GM12874 (cell line): ENCODE measurements around the gene NWD2.

Experiments
- TF ChIP-seq, protein P1 (sequence below): IDR thresholded peaks from 2 replicates; pipeline ENCODE4 v1.5.1; 2011; ENCODE audit warnings: low read depth, mild to moderate bottlenecking, control low read depth, low read length, moderate library complexity; ENCODE audit not compliant: insufficient read depth

Gene NWD2

DNA sequence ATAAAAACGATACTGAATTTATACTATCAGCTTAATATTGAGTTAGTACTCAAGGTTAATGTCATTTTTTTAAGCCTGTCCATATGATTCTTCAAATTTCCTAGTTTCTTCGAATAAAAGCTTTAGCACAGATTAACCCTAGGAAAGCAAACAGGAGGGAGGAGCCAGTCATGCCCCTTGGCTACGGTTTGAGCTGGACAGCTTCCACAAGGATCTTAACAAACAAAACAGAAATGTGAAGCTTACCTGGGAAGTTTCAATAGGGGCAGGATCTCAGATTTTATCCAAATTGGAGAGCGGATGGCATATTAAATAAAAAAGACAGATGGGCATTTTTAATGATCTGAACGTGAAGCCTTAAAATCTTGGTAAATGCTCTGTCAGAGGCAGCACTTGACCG is 2.3 kb downstream of the NWD2 start:
- TF ChIP-seq, protein P1, sequence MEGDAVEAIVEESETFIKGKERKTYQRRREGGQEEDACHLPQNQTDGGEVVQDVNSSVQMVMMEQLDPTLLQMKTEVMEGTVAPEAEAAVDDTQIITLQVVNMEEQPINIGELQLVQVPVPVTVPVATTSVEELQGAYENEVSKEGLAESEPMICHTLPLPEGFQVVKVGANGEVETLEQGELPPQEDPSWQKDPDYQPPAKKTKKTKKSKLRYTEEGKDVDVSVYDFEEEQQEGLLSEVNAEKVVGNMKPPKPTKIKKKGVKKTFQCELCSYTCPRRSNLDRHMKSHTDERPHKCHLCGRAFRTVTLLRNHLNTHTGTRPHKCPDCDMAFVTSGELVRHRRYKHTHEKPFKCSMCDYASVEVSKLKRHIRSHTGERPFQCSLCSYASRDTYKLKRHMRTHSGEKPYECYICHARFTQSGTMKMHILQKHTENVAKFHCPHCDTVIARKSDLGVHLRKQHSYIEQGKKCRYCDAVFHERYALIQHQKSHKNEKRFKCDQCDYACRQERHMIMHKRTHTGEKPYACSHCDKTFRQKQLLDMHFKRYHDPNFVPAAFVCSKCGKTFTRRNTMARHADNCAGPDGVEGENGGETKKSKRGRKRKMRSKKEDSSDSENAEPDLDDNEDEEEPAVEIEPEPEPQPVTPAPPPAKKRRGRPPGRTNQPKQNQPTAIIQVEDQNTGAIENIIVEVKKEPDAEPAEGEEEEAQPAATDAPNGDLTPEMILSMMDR: no peak

DNA sequence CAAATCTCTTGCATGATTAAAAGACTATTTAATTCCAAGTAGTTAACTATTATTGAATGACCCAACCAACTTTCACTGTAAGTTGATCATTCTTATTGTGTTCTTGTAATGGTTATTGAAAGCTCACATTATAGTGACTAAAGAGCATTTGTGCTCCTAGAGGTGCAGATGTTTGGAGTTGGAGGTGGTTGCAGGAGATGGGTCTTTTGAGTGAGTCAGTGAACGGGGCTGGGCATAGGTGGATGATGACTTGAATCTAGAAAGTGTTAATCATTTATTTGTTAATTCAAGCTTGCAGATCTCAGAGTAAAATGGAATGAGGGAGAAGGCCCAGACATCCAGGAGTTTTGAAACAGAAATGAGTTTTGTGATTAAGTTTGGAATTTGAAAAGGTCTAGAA is 13.7 kb downstream of the NWD2 start:
- TF ChIP-seq, protein P1: no peak

DNA sequence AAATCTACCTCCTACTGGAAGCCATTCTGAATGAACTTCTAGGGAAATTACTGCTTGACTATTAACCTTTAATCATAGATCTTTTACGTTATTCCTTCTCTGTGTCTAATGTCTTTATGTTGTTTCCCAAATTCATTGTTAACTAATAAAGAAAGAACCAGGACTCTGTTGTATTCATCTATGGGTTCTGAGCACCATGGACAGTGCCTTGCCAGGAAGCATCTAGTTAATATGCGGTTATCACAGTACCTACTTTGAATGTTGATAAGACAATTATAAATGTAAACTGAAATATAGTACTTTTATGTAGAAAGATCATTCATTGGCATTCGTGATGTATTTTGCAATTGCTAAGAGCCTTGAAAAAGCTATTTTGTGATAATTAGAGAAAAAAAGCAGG is 23.8 kb downstream of the NWD2 start:
- TF ChIP-seq, protein P1: no peak

DNA sequence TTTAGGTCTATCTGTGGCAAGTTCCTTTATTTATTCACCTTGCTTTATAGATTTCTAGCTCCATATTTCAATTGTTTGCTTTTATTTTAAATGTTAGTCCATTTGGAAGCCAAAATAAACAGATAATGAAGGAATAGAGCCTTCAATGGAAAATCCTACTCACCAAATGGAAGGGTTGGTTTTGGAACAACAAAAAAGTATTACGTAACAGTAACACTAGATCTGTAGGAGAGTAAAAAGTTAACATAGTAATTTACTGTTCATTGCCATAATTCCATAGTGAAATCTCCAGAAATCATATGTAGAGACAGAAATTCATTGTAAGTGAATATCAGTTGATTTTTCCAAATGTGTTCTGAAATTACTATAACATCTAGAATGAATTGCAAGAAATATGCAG is 34.6 kb downstream of the NWD2 start:
- TF ChIP-seq, protein P1: no peak

DNA sequence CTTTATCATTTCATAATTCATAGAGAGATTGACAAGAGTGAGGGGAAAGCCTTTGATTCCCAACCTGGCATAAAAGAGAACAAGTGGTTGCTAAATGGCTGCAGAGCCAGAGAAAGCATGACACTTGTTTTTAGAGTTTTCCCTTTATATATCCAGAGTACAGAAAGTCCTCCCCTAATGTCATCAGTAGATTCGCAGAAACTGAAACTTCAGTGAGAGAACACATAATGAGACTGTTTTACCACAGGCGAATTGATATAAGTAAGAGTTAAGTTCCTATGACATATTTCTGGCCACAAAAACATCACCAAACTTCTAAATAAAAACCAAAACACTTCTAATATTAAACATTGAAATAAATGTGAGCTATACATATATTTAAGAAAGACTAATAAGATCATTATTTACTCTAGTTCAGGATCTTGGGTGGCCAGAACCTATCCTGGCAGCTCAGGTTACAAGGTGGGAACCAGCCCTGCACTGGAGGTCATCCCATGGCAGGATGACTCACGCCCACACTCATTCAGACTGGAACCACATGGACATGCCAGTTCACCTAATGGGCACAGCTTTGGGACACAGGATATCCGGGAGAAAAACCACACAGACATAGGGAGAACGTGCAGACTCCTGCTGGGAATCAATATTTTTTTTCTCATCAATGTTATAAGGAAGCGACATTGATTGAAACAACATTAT is 35.5 kb downstream of the NWD2 start:
- TF ChIP-seq, protein P1: no peak

DNA sequence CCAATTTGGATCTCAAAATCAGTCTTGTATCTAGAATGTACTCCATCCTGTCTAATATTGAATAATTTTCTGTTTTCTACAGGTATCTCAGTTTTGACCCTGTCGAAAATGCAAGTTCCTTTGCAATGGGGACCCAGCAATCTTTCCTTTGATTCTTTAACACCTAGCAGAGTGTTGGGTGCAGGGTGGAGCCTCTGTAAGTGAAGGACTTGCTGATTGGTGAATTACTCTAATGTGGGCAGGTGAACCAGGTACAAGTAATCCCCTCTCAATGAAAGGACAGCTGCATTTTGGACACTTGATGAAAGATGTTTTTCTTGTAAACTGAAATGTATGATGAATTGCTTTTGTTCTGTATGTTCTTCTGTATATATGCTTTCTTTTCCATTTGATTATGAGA is 54.9 kb downstream of the NWD2 start:
- TF ChIP-seq, protein P1: no peak

DNA sequence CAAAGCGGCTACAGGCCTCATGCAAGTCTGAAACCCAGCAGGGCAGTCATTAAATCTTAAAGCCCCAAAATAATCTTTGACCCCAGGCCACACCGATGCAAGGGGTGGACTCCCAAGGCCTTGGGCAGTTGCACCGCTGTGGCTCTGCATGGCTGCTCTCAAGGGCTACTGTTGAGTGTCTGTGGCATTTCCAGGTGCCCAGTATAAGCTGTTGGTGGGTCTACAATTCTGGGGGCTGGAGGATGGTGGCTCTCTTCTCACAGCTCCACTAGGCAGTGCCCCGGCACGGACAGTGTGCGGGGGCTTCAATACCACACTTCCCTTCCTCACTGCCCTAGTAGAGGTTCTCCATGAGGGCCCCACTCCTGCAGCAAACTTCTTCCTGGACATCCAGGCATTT is 60.1 kb downstream of the NWD2 start:
- TF ChIP-seq, protein P1: no peak

DNA sequence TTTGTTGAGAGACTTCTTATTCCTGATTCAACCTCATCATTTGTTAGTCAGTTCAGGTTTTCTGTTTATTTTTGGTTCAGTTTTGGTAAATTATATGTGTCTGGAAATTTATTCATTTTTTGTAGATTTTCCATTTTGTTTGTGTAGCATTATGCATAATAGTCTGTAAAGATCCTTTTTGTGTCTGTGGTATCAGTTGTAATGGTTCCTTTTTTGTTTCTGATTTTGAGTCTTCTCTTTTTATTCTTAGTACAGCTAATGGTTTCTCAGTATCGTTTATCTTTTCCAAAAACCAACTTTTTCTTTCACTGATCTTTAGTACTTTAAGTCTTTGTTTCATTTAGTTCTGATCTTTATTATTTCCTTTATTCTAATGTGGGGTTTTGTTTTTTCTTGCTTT is 61.4 kb downstream of the NWD2 start:
- TF ChIP-seq, protein P1: no peak
